Measurements from ENCODE around the gene UNK.
A peak's percentile ranks its signal among the peaks of the same experiment; 100 is the strongest.

UNK gene, protein sequence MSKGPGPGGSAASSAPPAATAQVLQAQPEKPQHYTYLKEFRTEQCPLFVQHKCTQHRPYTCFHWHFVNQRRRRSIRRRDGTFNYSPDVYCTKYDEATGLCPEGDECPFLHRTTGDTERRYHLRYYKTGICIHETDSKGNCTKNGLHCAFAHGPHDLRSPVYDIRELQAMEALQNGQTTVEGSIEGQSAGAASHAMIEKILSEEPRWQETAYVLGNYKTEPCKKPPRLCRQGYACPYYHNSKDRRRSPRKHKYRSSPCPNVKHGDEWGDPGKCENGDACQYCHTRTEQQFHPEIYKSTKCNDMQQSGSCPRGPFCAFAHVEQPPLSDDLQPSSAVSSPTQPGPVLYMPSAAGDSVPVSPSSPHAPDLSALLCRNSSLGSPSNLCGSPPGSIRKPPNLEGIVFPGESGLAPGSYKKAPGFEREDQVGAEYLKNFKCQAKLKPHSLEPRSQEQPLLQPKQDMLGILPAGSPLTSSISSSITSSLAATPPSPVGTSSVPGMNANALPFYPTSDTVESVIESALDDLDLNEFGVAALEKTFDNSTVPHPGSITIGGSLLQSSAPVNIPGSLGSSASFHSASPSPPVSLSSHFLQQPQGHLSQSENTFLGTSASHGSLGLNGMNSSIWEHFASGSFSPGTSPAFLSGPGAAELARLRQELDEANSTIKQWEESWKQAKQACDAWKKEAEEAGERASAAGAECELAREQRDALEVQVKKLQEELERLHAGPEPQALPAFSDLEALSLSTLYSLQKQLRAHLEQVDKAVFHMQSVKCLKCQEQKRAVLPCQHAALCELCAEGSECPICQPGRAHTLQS

DNA sequence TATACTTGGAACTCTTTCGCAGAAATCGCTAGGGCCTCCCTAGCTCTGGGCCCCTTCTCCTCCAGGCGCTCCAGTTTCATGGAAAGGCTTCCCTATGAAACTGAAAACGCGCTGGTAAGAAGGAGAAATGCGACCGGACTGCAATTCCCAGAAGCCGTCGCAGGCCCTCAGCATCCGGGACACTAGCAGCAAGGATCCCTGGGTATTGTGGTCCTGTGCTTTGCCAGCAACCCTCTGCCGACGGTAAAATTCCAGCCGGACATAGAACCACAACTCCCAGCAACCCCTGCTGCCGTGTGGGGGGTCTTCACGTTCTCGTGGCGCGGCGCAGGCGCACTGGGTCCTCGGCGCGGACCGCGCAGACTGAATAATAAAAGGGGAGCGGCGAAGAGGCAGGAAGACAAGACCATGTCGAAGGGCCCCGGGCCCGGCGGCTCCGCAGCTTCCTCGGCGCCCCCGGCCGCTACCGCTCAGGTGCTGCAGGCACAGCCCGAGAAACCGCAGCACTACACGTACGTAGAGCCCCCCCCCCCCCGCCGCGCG lies at the start of gene UNK:
TSS of gene UNK (plus strand) at position 334 of the 543 bp plus-strand sequence. CDS start at position 409, 75 bp downstream.
- peak; percentile 94 for DNase-seq

DNA sequence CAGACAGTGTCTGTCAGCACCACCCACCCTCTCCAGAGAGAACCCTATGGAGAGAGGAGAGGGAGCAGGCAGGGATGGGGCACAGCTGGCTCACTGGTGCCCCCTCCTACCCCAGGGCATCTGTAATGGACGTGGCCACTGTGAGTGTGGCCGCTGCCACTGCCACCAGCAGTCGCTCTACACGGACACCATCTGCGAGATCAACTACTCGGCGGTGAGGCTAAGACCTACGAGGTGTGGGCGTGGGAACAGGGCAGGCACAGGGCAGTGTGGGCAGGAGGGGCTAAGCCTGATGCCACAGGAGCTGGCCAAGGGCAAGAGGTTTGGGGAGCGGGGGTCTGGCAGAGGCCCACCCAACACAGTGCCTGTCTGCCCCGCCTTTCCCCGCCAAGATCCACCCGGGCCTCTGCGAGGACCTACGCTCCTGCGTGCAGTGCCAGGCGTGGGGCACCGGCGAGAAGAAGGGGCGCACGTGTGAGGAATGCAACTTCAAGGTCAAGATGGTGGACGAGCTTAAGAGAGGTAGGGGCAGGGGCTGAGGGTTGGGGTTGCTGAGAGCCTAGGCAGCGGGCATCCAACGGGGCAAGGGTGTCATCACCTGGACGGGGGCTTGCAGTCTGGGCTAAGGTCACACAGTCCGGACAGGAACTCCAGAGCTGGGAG lies 48.3 kb upstream of the UNK start:
- DNase-seq = no peak

DNA sequence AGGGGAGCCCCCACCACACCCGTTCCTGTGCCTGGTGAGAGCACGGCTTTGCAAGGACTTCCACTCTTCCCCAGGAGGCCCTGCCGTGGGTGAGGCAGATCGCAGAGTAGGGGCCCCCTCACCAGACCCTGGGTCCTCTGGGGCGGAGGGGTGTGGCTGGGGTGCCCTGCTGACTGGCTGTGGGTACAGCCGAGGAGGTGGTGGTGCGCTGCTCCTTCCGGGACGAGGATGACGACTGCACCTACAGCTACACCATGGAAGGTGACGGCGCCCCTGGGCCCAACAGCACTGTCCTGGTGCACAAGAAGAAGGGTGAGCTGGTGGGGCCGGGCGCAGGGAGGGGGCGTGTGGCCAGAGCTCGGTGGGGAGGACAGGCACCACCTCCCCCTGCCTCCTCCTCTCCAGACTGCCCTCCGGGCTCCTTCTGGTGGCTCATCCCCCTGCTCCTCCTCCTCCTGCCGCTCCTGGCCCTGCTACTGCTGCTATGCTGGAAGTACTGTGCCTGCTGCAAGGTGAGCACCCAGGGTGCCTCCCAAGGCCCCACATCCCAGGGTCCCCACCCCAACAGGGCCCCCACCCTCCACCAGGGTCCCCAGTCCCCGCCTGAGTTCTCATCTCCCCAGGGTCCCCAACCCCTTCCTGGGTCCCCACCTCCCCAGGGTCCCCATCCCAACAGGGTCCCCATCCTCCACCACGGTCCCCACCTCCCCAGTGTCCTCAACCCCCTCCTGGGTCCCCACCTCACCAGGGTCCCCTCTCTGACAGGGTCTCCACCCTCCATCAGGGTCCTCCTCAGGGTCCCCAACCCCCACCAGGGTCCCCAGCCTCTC lies 47.3 kb upstream of the UNK start:
- DNase-seq = no peak

GRCh38 chr17:75738218-75738802 lies 46.3 kb upstream of the UNK start:
- DNase-seq = no peak

DNA sequence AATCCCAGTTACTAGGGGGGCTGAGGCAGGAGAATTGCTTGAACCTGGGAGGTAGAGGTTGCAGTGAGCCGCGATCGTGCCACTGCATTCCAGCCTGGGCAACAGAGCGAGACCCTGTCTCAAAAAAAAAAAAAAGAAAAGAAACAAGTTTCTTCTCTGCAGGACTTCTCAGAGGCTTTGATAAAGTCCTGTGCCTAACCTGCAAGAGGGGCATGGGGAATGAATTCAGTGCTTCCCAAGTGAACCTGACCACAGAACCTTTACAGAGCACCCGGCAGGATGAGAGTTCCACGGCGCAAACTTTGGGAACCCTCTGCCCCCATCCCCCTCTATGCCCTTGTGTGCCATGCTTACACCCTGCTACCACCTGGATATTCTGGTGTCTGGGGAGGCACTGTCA lies 45.4 kb upstream of the UNK start:
- DNase-seq = no peak

GRCh38 chr17:75739801-75740200 lies 44.8 kb upstream of the UNK start:
- no peak for DNase-seq

DNA sequence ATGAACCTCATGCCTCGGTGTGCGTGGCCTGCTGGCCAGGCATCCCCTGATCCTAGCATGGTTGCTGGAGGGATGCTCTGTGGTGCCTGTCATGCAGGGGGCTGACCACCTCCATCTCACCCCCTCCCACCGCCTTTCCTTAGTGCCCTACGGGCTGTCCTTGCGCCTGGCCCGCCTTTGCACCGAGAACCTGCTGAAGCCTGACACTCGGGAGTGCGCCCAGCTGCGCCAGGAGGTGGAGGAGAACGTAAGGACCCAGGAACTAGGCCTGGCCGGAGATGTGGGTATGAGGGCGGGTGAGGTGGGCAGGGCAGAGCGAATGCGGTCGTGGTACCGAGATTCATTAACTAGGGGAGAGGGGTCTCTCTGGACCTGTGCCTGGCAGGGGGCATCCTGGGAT lies 44.4 kb upstream of the UNK start:
- DNase-seq = no peak

GRCh38 chr17:75740631-75741077 lies 44.0 kb upstream of the UNK start:
- no peak for DNase-seq

DNA sequence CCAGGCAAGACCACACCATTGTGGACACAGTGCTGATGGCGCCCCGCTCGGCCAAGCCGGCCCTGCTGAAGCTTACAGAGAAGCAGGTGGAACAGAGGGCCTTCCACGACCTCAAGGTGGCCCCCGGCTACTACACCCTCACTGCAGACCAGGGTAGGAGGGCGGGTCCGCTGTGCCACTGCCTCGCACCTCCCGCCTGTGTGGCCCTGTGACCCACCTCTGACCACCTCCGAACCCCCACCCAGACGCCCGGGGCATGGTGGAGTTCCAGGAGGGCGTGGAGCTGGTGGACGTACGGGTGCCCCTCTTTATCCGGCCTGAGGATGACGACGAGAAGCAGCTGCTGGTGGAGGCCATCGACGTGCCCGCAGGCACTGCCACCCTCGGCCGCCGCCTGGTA lies 42.3 kb upstream of the UNK start:
- no peak for DNase-seq

GRCh38 chr17:75743625-75744206 lies 40.9 kb upstream of the UNK start:
- DNase-seq = no peak

- DNase-seq = no peak
Measured at GRCh38 chr17:75748706-75749105, 35.9 kb upstream of the UNK start.

- DNase-seq = peak; percentile 88
Measured at GRCh38 chr17:75749545-75750389, 34.8 kb upstream of the UNK start.

GRCh38 chr17:75750661-75751423 lies 33.8 kb upstream of the UNK start:
- DNase-seq = no peak

- no peak for DNase-seq
Measured at GRCh38 chr17:75751676-75752404, 32.8 kb upstream of the UNK start.

GRCh38 chr17:75752405-75752709 lies 32.2 kb upstream of the UNK start:
- no peak for DNase-seq

GRCh38 chr17:75752802-75753513 lies 31.6 kb upstream of the UNK start:
- no peak for DNase-seq

- DNase-seq = peak; percentile 79
Measured at GRCh38 chr17:75753514-75754377, 30.9 kb upstream of the UNK start.

Measured in activated T-cell treated with anti-CD3 and anti-CD28 coated beads, Interleukin-2, amount 50 U/mL, for 1 hour (primary cell).